Neuronal stem cell (in vitro differentiated cells): ENCODE results near the gene CROCC2.
"Not testable (repeated sequence)": the region's sequence is repeated elsewhere in the genome, so short reads cannot be mapped to it uniquely, and the experiment has no call there.

ENCODE experiments used
- DNase-seq: peaks from one replicate; pipeline ENCODE4 v3.0.0-alpha.2; 2013; ENCODE audit warnings: low spot score
- H2AFZ ChIP-seq: one replicate; pipeline ENCODE4 v1.6.1; 2013; ENCODE audit warnings: mild to moderate bottlenecking, low read length, inconsistent platforms
- H2AK5ac ChIP-seq: 2 replicates; pipeline ENCODE4 v1.6.1; 2013; ENCODE audit warnings: low read depth, mild to moderate bottlenecking, inconsistent platforms, low read length, moderate library complexity, mixed read lengths
- H2BK120ac ChIP-seq: 2 replicates; pipeline ENCODE4 v1.6.1; 2013; ENCODE audit warnings: low read depth, mild to moderate bottlenecking, inconsistent platforms, low read length, moderate library complexity, mixed read lengths
- H2BK12ac ChIP-seq: one replicate; pipeline ENCODE4 v1.6.1; 2013; ENCODE audit warnings: low read length, inconsistent platforms
- H2BK15ac ChIP-seq: 2 replicates; pipeline ENCODE4 v1.6.1; 2013; ENCODE audit warnings: mild to moderate bottlenecking, low read length, inconsistent platforms, mixed read lengths
- H2BK5ac ChIP-seq: one replicate; pipeline ENCODE4 v1.6.1; 2013; ENCODE audit warnings: inconsistent platforms, mild to moderate bottlenecking, low read length, moderate library complexity
- H3K14ac ChIP-seq: one replicate; pipeline ENCODE4 v1.6.1; 2013; ENCODE audit warnings: low read length, inconsistent platforms
- H3K18ac ChIP-seq: 2 replicates; pipeline ENCODE4 v1.6.1; 2013; ENCODE audit warnings: low read length, inconsistent platforms
- H3K23ac ChIP-seq: 2 replicates; pipeline ENCODE4 v1.6.1; 2013; ENCODE audit warnings: low read depth, mild to moderate bottlenecking, mixed read lengths, low read length, inconsistent platforms; ENCODE audit not compliant: poor library complexity
- H3K27ac ChIP-seq: replicated peaks from 3 replicates; pipeline ENCODE4 v1.5.1; 2013; ENCODE audit warnings: low read length, inconsistent platforms
- H3K27me3 ChIP-seq, 3 experiments: 2 replicates each; pipeline ENCODE4 v1.6.1; 2013; ENCODE audit warnings: low read length in 3 of 3, mild to moderate bottlenecking in 2 of 3, inconsistent platforms in 1 of 3, low read depth in 1 of 3, mixed read lengths in 1 of 3, moderate library complexity in 1 of 3; ENCODE audit not compliant: control insufficient read depth in 3 of 3, insufficient read depth in 3 of 3
- H3K36me3 ChIP-seq, 2 donors: replicated peaks in 1 of 2; 2 replicates each; pipeline ENCODE4 v1.6.1; 2013; ENCODE audit warnings: low read length in 2 of 2; ENCODE audit not compliant: control insufficient read depth in 2 of 2, insufficient read depth in 2 of 2
- H3K4ac ChIP-seq: 2 replicates; pipeline ENCODE4 v1.6.1; 2013; ENCODE audit warnings: inconsistent platforms, mild to moderate bottlenecking, low read length, moderate library complexity
- H3K4me1 ChIP-seq, 2 donors: 1 replicate in 1 of 2; 2 replicates in 1 of 2; pipeline ENCODE4 v1.6.1; 2013; ENCODE audit warnings: low read length in 2 of 2, low read depth in 1 of 2; ENCODE audit not compliant: control insufficient read depth in 2 of 2, insufficient read depth in 1 of 2
- H3K4me2 ChIP-seq: one replicate; pipeline ENCODE4 v1.6.1; 2013; ENCODE audit warnings: mild to moderate bottlenecking, low read length, inconsistent platforms; ENCODE audit not compliant: insufficient read depth, poor library complexity, severe bottlenecking
- H3K4me3 ChIP-seq, 2 donors: 2 replicates each; pipeline ENCODE4 v1.5.1; 2013; ENCODE audit warnings: low read length in 2 of 2, mild to moderate bottlenecking in 2 of 2, inconsistent platforms in 1 of 2, moderate library complexity in 1 of 2
- H3K79me1 ChIP-seq: one replicate; pipeline ENCODE4 v1.6.1; 2013; ENCODE audit warnings: low read depth, mild to moderate bottlenecking, inconsistent platforms, low read length, moderate library complexity
- H3K9ac ChIP-seq: one replicate; pipeline ENCODE4 v1.6.1; 2013; ENCODE audit warnings: mild to moderate bottlenecking, low read depth, low read length, inconsistent platforms; ENCODE audit not compliant: poor library complexity
- H3K9me3 ChIP-seq, 2 donors: replicated peaks in 1 of 2; 2 replicates each; pipeline versions ENCODE3 to v1.6.1; 2013; ENCODE audit warnings: low read length in 2 of 2, mild to moderate bottlenecking in 2 of 2, inconsistent platforms in 1 of 2, low read depth in 1 of 2, mixed read lengths in 1 of 2, moderate library complexity in 1 of 2; ENCODE audit not compliant: control insufficient read depth in 2 of 2, insufficient read depth in 1 of 2
- H4K8ac ChIP-seq: one replicate; pipeline ENCODE4 v1.6.1; 2013; ENCODE audit warnings: low read depth, mild to moderate bottlenecking, inconsistent platforms, low read length, moderate library complexity
- H4K91ac ChIP-seq: one replicate; pipeline ENCODE4 v1.6.1; 2013; ENCODE audit warnings: low read length, low read depth, mild to moderate bottlenecking, inconsistent platforms; ENCODE audit not compliant: poor library complexity
- WGBS, 2 donors: extraction: QIAGEN DNeasy Blood & Tissue Kit; methylation state at CpG; one replicate each; pipeline ENCODE4 v1.1.7; 2013; ENCODE audit warnings: missing lambda C conversion rate in 2 of 2, mixed read lengths in 1 of 2; ENCODE audit not compliant: insufficient read length in 2 of 2, insufficient replicate concordance in 1 of 2; ENCODE audit errors: extremely low coverage in 2 of 2; 5-methylcytosine and 5-hydroxymethylcytosine counted together

Gene CROCC2

GRCh38 chr2:240974771-240975572 is 68.8 kb downstream of the CROCC2 start:
- no CpG with 5 or more reads among the region's 10 CpGs for WGBS, 2 donors

GRCh38 chr2:240975903-240976302 is 69.8 kb downstream of the CROCC2 start:
- not testable (repeated sequence) for H3K4me2 ChIP-seq, H3K4me3 ChIP-seq, H2BK12ac ChIP-seq, H3K14ac ChIP-seq, H3K9me3 ChIP-seq, H2BK15ac ChIP-seq, H3K27ac ChIP-seq, H4K91ac ChIP-seq, H3K4ac ChIP-seq, H2BK120ac ChIP-seq, H3K18ac ChIP-seq, H3K4me1 ChIP-seq, H3K79me1 ChIP-seq, H2BK5ac ChIP-seq, H2AK5ac ChIP-seq, H3K9ac ChIP-seq, H3K23ac ChIP-seq, H4K8ac ChIP-seq, DNase-seq, H3K36me3 ChIP-seq, H2AFZ ChIP-seq
- peaks cover 0 to 23% (median 0%) of the 10 kb centered on the region in 3 experiments for H3K27me3 ChIP-seq
- no CpG with 5 or more reads among the region's 4 CpGs for WGBS, 2 donors

More at GRCh38 chr2:240974771-240975572, 68.8 kb downstream of the CROCC2 start:
- Histone ChIP-seq H2BK12ac (no peak overlapping the region), H3K23ac (no peak overlapping the region), H2BK15ac (no peak overlapping the region), H3K4me2 (no peak overlapping the region), H3K4ac (no peak overlapping the region), H4K91ac (no peak overlapping the region), H3K27ac (no peak overlapping the region), H3K27me3 (peaks cover 0 to 32% (median 0%) of the 10 kb centered on the region in 3 experiments), H3K79me1 (no peaks in the 10 kb centered on the region), H3K18ac (no peak overlapping the region), H3K4me1 (peaks cover 0 to 2% of the 10 kb centered on the region in 2 donors), H3K36me3 (no peaks in the 10 kb centered on the region), H3K9me3 (no peaks in the 10 kb centered on the region), H4K8ac (no peak overlapping the region), H2BK120ac (no peak overlapping the region), H2AFZ (no peak overlapping the region), H3K14ac (no peak overlapping the region), H3K9ac (no peak overlapping the region), H2BK5ac (no peak overlapping the region), H2AK5ac (no peak overlapping the region), H3K4me3 (no peak overlapping the region)
- DNase-seq, result no peak

GRCh38 chr2:240981280-240981679 is 75.1 kb downstream of the CROCC2 start:
- no peak for DNase-seq
- H3K4ac ChIP-seq, result no peak overlapping the region

More at GRCh38 chr2:240981280-240981679, 75.1 kb downstream of the CROCC2 start:
- Histone ChIP-seq H3K9me3 (peaks cover 0 to 2% of the 10 kb centered on the region in 2 donors), H3K18ac (no peak overlapping the region), H3K27ac (no peak overlapping the region), H3K4me3 (no peak overlapping the region), H2BK15ac (no peak overlapping the region), H2BK120ac (no peak overlapping the region), H2AFZ (no peak overlapping the region), H2AK5ac (no peak overlapping the region), H3K23ac (no peak overlapping the region), H3K36me3 (no peaks in the 10 kb centered on the region), H3K4me2 (no peak overlapping the region), H3K79me1 (no peaks in the 10 kb centered on the region), H3K14ac (no peak overlapping the region), H4K8ac (no peak overlapping the region), H3K9ac (no peak overlapping the region), H2BK12ac (no peak overlapping the region), H4K91ac (no peak overlapping the region), H3K27me3 (peaks cover 0 to 35% (median 19%) of the 10 kb centered on the region in 3 experiments), H3K4me1 (peaks cover 0 to 2% of the 10 kb centered on the region in 2 donors), H2BK5ac (no peak overlapping the region)
- no CpG with 5 or more reads among the region's 4 CpGs for WGBS, 2 donors
